GM19455 (cell line): ENCODE measurements around the gene SCFD2.
"Not testable (repeated sequence)": the region's sequence is repeated elsewhere in the genome, so short reads cannot be mapped to it uniquely, and the experiment has no call there.

ENCODE experiments used
- ATAC-seq: cut with Tn5 transposase; IDR thresholded peaks from one replicate; pipeline ENCODE4 v1.9.1; 2021; ENCODE audit not compliant: unreplicated experiment

The SCFD2 gene

DNA sequence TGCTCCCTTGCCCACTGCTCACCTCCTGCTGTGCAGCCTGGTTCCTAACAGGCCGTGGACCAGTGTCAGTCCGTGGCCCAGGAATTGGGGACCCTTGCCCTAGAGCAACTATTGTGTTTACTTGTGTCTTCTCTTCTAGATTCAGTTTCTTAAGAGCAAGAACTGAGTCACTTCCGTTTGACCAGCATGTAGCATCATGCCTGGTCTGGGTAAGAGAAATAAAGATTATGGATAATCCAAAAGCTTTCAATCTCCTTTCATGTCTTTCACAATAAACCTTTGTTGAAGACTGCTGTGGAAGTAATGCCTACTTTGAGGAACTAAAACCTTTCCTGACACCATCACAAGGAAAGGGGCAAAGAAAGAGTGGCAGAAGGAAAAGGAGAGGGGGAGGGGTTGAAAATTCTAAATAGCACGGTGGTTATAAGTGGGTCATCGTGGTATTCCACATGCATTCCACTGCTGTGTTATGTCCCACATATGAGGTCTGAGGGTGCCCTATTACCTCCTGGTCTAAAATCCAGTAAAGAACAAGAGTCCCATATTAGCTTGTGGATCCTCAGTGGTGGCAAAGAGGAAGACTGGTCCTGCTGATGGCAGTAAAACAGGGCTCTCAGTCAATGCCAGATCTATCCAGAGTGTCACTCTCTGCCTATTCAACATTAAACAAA, 370.4 kb downstream of the SCFD2 start:
- ATAC-seq, result no peak

DNA sequence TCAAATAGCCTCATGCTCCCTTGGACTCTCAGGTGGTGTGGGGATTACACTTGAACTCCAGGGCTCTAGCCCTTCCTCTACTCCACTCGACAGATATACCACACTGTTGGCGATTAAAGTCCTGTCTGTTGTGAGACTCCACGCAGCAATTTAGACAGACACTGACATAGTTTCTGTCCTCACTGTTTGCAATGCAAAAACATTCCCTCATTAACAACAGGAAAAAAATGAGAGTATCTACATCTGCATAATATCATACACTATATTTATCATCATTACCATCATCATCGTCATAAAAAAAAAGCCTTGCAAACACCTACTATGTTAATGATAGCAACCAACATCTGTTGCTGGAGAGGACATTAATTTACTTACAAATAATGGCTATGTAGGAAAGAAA, 371.3 kb downstream of the SCFD2 start:
- ATAC-seq, result no peak

DNA sequence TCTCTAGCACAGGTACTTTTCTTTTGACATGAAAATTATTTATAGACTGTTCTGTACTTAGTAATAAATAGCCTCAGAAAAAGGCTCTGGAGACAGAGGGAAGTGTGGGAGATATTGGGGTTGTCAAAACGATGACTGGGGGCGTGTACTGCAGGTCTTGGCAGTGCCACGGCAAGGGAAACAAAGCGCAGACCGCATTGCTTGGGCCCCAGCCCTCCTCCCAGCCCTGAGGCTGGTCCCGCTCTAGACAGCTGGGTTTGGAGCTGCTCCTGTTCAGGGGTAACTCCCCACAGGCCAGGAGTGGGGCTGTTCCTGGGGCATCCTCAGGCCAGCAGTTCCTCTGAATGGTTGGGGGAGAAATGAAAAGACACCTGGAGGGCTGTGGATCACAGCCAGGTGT, 372.1 kb downstream of the SCFD2 start:
- ATAC-seq, result no peak

DNA sequence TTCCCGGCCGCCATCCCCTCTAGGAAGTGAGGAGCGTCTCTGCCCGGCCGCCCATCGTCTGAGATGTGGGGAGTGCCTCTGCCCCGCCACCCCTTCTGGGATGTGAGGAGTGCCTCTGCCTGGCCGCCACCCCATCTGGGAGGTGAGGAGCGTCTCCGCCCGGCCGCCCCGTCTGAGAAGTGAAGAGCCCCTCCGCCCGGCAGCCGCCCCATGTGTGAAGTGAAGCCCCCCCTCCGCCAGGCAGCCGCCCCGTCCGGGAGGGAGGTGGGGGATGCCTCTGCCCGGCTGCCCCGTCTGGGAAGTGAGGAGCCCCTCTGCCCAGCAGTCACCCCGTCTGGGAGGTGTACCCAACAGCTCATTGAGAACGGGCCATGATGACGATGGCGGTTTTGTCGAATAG, 373.3 kb downstream of the SCFD2 start:
- not testable (repeated sequence) for ATAC-seq

DNA sequence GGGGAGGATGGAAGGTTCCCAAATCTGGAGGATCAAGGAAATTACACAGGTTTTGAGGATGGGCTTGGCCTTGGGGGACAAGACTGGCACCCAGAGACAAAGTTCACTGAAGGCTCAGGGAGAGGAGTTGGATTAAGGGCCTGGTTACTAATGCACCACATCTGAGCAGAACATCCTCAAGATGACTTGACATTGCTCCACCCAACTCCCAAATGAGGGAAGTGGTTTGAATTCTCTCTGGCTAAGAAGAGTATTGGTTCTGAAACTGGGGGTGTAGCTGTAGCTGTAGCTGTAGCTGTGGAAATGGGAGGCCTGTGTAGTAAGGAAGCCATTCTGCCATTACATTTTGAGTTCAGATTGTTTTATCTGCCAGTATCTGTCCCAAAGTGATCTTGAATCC, 374.4 kb downstream of the SCFD2 start:
- no peak for ATAC-seq

DNA sequence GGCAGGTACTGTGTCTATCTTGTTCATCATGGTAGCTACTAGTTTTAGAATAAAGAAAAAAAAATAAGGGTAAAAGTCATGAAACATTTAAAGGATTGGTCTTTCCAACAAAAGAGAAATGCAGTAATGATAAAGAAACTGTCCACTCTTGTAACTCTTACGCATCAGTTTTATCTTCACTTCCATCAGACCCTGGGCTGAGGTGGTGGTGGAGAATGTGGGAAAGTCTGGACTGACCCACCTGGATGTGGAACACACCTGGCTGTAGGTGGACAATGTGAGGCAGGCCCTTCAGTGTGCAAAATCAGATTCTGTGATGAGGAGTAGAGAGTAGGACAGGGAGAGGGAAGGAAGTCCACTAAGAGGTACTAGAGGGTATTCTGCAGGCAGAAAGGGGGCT, 375.2 kb downstream of the SCFD2 start:
- ATAC-seq, result no peak

DNA sequence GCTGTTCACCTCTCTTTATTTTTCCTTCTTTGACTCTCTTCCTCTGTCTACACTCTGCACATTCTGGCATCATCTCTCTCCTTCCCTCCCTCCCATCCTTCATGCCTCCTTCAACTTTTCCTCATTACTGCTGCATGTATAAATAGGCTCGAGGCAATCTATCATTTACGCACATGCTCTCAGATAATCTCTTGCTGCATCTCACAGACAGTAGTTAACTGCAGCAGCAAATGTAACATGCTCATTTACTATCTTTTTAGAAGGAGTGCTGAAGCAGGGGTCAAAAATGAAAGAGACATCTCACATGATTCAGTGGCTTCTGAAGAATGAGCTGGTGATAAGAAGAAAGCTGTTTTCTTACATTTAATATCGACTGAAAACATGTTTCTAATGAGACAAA, 376.0 kb downstream of the SCFD2 start:
- no peak for ATAC-seq

DNA sequence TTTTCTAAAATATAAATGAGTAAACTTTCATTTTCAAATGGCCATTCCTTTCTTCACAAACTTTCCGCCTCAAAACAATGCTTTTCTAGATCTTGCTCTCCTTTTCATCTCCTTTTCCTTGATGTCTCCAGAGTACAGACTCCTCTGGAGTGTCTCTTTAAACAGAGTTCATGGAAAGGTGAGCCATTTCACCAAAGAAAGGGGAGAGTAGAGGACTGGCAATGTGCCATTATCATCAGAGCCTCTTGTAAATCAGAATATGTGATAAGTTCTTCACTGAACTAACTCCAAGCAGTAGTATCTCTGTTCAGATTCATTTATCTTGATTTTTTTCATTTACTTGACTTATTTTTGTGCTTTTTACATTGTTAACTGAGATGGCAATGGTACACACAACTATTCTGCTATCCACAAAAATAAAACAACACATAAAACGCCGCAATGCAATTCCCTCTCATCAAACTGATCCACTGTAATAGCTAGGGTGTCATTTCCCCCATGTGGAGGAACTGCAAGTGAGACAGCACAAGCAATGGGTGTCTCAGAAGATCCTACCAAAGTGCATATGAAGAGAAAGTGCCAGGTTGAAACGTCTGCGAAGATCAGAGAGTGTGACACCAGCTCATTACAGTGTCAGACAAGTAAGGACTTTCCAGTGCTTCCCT, 378.3 kb downstream of the SCFD2 start:
- no peak for ATAC-seq

DNA sequence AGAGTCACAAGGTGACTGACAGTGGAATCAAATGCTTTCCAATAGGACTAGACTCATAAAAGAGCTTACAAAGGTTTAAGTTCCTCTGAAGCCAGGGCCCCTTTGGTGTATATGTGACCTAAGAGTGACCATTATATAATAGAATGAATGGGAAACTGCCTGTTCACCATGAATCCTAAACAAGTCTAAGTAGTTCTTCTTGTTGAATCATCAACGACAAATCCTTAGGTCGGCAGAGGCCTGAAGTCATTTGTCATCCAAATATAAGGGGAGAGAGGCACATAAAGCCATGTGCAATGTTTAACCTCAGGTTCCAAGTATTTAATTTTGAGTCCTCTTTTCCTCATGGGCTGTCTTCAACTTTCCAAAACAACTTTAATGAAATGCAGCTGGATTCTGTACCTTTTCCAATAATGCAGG, 381.4 kb downstream of the SCFD2 start:
- ATAC-seq, result no peak

DNA sequence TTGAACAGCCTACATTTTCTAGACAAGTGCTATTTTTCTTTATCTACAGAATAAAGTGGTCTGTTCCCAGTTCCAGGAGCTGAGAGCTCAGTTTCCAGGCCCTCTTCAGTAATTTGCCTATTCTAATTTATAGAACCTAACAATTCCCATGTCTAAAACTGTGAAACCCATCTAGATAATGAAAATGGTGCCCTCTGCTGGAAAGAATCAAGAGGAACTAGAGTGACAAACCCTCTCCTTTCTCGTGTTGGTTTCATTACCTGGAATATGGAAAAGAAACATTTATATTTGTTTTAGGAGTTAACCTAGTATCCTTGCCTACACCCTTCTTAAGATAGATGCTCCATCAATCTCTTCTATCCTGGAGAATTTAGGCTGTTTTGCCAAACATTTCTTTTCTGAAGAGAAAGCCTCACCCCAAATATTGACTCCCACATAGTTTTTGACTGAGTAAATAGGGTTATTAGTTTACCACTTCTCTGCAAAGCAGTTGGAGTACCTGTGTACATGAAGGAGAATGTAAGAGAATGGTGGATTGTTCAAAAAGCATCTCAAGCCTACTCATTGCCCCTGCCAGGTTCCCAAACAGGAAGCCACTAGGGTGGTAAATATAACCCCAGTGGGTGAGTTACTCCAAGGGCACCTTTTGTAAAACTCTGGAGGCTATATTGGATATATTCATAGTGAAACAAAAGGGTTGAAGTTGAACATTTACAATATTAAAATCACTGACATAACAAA, 382.1 kb downstream of the SCFD2 start:
- ATAC-seq, result no peak

DNA sequence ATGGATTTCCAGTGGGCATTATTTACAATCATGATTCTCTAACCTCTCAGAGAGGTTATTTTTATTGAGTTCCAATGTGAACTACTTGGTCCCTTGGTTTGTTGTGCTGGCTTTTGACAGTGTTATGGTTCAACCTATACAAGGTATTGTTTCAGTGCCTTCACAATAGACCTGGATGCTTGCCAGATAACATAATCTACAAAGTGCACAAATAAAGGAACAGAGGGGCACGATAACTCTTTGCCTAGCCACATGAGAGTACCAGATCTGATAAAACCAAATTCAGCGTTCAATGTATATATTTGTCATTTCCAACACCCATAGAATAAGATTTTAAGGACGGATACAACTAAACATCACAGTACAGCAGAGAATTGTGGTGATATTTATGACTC, 382.9 kb downstream of the SCFD2 start:
- no peak for ATAC-seq

DNA sequence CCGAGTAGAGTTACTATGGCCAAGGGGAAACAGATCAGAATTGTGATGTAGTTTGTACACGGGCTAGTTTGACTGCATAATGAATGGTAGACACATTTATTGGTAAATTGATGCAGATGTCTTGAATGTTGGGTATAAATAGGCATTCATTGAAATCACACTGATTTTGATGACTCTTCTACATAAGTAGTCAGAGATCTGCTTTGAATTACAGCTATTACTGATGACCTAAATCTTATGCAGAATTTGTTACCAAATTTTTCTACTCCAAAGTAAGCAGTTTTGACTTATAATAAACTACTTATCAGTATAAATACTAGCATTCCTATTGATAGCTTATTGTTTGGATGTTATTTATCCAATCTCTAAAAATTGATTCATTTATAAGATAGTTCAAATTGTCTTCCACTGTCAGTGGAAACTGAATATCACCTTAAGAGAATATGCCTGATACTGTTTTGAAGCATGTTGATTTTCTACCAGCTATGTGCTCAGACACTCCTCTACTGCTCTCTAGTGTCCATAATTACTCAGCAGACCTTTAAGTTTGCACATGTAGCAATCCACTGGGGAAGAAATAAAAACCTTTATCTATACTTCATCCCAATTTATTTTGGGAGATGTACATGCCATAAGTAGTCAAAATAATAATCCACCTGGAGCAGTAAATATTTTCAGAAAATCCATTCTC, 383.5 kb downstream of the SCFD2 start:
- no peak for ATAC-seq

DNA sequence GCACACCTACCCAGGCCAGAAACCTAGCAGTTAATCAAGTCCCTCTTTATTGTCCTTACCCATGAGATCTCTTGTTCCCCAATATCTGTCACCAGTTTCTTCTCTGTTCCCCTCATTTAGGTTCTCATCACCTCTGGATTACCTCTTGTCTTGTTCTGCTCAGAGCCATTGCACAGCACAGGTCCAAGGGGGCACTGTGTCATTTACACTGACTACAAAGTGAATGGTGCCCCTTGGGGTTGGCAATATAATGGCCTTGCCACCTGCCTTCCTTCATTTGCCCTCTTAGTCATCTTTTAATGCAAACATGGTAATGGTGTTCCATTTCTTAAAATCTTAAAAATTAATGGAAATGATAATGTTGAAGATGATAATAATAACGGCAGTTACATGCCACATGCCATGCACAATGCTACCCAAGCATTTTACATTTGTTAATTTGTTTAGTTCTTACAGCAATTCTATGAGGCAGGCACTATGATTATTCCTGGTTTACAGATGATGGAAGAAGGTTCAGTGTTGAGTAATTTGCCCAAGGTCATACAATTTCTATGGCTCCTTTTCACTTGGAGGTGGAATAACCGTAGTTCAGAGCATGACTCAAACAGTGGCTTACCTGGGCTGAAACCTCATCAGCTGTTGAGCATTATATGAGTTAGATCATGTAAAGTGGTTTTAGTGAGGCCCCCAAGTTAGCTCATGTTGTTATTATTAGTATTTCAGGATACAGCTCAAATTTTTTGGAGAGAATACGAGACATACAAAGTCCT, 385.9 kb downstream of the SCFD2 start:
- ATAC-seq, result no peak

DNA sequence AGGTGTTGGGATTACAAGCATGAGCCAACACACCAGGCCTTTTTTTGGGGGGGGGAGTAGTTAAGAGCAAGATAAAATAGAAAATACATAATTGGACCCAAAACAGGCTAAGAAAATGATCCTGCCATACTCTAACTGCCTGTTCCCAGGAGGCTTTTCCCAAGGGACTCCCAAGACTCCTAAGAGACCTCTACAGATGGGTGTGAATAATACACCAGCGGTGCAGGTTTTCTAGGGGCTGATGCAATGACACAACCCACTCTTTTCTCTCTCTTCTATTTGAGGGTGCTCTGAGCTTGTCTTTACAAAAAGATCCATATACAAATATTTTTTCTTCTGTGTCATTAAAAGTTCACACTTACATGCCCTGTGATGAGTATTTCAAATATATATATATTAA, 386.8 kb downstream of the SCFD2 start:
- ATAC-seq, result no peak

DNA sequence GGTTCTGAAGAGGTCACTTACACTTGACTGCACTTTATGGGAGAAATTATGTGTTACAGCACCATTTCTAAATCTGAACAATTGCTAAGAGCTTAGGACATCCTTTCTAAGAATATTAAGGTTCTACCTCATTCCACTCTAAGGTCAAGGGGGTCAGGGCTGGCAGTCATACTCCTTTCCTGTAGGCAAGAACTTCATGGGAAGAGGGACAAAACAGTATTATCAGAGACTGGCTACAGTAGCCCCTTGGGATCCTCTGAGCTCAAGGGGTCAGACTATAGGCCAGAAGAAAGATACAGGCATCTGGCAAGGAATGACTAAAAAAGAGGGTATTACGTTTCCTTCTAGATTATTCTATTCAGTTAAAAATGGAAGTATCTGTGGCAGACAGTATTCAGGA, 388.6 kb downstream of the SCFD2 start:
- ATAC-seq, result no peak

DNA sequence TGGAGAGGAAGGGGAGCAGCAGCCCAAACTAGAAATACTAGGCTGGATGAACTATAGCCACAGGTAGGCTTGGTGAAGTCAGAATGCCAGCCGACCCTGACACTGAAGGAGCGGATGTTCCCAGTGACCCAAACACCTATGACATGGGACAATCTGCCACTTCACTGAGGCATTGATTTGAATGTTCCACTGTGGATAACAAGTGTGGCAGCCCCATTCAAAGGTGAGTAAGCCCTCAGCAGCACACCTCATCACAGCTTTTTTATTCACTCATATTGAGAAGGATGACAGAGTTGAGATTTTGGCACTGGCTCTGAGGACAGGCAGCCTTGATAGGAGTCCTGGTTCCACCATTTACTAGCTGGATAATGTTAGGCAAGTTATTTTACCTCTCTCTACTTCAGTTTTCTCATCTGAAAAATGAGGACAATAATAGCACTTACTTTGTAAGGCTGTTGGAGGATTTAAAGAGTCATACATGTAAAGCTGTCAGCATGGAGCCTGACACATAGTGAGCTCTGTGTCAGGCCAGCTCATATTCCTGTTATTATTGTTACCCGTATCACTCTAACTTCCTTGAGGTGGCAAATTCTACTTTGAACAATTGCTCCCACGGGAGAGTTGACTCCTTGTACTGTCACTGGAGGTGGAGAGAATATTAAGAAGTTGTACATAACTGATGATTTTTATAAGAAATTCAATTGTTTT, 389.2 kb downstream of the SCFD2 start:
- ATAC-seq, result no peak

DNA sequence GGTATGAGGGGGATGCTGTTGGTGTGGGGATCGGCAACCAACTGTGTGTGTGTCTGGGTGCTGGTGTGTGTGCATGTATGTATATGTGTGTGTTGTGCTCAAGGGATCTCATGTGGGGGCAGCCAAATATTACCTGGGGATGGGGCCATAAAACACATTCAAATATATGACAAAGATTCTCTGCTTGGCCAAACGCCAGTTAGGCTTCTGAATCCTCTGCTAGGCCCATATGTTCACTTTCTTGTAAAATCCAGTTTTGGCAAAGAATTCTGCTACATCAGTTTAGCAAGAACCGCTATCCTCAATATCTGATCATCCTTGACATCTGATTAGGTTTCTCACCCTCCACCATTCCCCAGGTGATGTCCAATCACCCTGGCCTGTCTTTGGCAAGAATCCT, 397.2 kb downstream of the SCFD2 start:
- ATAC-seq, result no peak

DNA sequence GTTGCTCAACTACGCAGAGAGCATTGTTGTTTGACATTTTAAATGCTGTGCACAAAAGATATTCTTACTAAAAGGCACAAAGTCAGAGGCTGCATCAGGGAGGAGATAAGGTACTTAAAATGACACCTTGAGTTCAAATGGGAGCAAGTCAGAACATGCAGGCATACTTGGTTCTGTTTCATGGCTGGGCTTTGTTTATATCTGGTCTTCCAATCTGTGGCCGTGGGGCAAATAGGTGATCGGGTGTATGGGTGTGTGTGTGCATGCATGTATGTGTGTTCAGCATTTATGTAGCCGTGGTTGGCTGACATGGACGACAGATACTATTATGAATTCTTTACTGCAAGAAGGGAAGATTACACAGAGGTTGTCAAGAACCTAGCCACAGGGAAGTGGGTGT, 397.6 kb downstream of the SCFD2 start:
- no peak for ATAC-seq

DNA sequence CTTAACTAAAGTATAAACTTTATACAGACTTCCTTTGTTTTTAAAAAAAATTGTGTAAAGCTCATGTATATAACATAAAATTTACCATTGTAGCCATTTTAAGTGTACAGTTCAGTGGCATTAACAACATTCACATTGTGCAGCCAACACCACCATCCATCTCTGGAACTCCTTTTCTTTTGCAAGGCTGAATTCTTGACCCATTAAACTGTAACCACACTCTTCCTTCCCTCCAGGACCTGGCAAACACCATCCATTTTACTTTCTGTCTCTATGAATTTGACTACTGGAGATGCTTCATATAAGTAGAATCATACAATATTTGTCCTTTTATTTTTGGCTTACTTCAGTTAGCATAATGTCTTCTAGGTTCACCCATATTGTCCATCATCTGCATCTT, 399.1 kb downstream of the SCFD2 start:
- no peak for ATAC-seq

DNA sequence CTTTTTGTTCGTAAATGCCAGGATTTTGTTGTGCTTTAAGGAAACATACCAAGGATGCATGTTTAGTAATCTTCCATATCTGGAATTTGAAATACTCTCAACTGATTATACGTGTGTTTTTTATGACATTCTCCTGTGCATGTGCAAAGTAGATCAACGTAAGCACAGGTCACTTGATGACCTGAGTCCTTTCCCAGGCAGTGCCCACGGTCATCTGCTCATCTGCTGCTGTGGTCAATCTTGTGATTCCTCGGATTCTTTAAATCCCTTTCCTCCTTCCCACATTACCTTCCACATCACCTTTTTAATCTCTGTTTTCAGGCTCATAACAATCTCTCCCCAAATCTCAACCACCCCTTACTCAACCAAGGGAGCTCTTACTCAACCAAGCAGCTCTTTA, 399.7 kb downstream of the SCFD2 start:
- no peak for ATAC-seq
